ENCODE measurements around the gene FAS.

The FAS gene

GRCh38 chr10:89047397-89047796 lies 56.8 kb downstream of the FAS start:
- no peak for DNase-seq

- no peak for DNase-seq
Observed at GRCh38 chr10:89051593-89051992, 61.0 kb downstream of the FAS start.

- no peak for DNase-seq
Observed at GRCh38 chr10:89053555-89053954, 63.0 kb downstream of the FAS start.

- no peak for DNase-seq
Observed at GRCh38 chr10:89055159-89055558, 64.6 kb downstream of the FAS start.

- DNase-seq: no peak
Observed at GRCh38 chr10:89062861-89063260, 72.3 kb downstream of the FAS start.

- no peak for DNase-seq
Observed at GRCh38 chr10:89063465-89063864, 72.9 kb downstream of the FAS start.

GRCh38 chr10:89064748-89065147 lies 74.2 kb downstream of the FAS start:
- no peak for DNase-seq
